GM13976 (cell line): ENCODE data around the gene EVL.

Source experiments
- DNase-seq: peaks from one replicate; pipeline ENCODE4 v3.0.0; 2012; ENCODE audit warnings: low spot score
- in situ Hi-C: fragments of 300-500 bp; cut with MboI; formaldehyde crosslinking; loops from one replicate; pipeline ENCODE4 v1.12.0; 2022; ENCODE audit warnings: low sequenced_read_pairs, mixed read lengths, inconsistent platforms; ENCODE audit not compliant: unreplicated experiment
- TF ChIP-seq, protein P1 (sequence below): IDR thresholded peaks from 2 replicates; pipeline ENCODE4 v1.5.1; 2012; ENCODE audit warnings: borderline replicate concordance, mild to moderate bottlenecking; ENCODE audit not compliant: insufficient read depth; ENCODE audit errors: extremely low read depth, missing control alignments, control extremely low read depth

The EVL gene

DNA sequence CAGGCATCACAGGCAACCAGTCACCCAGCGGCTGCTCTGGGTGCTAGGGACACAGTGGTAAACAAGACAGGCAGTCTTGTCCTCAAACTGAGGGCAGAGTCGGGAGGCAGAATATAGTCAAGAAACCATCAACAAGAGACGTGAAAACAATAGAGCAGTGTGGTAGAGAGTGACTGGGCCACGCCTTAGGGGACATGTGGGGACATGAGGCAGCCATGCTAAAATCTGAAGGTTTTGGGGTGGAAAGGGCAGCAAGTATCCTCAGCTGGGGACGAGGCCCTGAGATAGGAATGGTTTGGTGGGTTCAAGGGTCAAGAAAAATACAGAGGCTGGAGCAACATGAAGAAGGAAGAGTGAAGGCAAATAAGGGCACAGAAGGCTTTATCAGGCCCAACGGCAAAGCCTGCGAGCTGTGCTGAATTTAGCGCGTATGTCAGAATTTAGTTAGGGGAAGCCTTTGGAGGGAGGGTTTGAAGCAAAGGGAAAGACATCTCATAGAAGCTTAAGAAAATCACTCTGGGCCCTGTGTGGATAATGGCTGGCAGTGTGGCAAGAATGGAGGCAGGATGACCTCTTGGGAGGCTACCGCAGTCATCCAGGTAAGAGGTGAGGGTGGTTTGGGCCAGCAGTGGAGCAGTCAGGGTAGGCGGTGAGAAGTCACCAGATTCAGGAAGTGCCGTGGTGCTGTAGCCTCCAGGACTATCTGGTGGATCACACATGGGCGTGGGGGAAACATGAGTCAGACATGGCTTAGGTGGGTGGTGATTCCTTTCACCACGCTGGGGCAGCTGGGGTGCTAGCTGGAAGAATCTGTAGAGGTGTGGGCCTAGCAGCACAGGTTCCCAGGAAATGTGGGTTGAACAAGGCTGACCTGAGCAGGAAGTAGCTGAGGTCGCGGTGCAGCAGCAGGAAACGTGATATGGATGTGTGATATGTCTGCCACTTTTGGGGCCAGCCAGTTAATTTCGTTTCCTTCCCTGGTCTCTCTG lies 3.0 kb downstream of the EVL start:
- peak; percentile 36 for DNase-seq
- TF ChIP-seq, protein P1, sequence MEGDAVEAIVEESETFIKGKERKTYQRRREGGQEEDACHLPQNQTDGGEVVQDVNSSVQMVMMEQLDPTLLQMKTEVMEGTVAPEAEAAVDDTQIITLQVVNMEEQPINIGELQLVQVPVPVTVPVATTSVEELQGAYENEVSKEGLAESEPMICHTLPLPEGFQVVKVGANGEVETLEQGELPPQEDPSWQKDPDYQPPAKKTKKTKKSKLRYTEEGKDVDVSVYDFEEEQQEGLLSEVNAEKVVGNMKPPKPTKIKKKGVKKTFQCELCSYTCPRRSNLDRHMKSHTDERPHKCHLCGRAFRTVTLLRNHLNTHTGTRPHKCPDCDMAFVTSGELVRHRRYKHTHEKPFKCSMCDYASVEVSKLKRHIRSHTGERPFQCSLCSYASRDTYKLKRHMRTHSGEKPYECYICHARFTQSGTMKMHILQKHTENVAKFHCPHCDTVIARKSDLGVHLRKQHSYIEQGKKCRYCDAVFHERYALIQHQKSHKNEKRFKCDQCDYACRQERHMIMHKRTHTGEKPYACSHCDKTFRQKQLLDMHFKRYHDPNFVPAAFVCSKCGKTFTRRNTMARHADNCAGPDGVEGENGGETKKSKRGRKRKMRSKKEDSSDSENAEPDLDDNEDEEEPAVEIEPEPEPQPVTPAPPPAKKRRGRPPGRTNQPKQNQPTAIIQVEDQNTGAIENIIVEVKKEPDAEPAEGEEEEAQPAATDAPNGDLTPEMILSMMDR = no peak
- in situ Hi-C loops = no loop called here

DNA sequence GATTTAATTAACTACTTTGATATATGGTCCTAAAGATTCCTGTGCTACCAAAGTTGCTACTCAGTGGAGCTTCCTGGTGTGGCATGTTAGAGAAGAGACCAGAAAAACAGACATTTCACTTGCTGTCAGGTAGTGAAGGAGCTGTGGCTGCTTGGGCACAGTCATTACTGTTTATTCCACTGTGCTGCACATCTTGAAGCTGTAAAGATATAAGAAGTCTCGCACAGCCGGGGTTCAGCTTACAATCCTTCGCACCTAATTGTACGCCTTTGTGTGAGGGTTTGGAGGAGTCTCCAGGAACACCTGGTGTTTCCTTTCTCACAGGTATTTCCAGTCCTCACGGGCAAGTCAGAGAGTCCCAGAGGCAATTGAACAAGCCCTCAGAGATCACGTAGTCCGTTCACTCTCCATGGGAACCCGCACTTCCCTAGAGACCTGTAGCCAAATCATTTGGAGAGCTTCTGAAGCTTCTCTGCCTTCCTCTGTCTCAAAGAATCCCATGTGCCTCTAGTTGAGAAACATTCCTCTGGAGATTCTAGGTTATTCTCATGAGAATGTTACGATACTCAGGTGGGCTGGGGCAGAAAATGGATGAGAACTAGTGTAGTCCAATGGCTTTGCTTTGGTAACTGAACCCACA lies 4.1 kb downstream of the EVL start:
- no peak for DNase-seq
- TF ChIP-seq, protein P1 = no peak
- in situ Hi-C loops = no loop called here

DNA sequence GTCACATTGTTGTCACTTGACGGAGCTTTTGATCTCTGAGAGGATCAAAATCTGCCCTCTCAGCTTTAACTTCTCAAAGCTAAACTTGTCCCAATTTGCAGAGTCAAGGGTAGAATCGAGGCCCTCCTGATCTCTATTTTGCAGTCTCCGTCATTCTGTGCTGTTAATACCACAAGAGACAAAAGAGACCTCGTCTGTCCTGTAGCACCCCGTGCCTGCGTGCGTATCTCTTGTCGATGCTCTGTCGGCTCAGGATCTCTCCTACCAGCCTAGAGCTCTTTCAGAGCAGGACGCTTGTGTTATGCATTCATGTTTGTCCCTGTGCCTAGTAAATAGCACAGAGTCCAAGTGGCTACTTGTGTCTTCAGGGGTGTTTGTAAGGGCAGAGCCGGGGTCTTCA lies 5.1 kb downstream of the EVL start:
- DNase-seq = no peak
- in situ Hi-C loops = no loop called here

DNA sequence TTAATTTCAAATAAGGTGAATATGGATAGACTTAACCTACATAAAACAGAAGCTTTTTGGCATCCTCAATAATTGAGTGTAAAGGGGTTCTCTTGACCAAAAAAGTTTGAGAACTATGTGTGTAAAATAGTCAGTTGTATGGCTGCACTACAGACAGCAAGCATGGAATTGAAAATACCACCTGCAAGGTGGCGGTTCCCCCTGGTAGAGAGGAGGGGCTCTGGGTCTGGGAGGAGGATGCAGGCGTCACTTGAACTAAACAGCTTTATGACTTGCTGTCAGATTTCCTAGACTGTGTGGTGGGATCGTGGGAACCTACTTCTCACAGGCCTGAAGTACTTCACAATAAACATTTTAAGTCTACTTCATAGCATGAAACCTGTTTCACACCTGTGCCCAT lies 6.3 kb downstream of the EVL start:
- in situ Hi-C loops = no loop called here
- DNase-seq = no peak
- TF ChIP-seq, protein P1 = no peak

More for the DNA sequence above, 5.1 kb downstream of the EVL start:
- TF ChIP-seq, protein P1 = no peak

DNA sequence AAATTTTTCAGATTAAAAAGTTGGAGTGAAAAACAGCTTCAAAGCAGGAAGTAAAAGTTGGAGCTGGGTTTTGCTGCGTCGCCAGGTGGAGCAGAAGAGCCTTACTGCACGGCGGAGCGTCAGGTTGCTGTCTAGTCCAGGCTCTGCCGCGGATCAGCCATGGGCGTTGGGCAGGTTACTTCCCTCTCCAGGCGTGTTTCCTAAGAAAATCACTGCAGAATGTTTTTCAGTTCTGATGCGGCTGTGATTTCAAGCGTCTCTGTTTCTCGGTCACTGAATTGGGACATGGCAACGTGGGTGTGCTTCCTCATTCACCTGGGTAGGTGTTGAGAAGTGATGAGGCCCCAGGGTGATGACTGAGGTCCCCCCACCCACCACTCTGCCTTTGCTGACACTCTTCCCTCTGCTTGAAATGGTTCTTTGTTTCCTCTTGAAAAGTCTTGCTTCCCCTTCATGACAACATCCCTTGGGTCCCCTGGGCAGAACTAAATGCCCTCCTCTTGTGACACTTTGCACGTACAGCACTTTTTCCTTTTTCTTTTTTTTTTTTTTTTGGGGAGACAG lies 7.6 kb downstream of the EVL start:
- peak; percentile 57 for DNase-seq
- in situ Hi-C loops = no loop called here
- TF ChIP-seq, protein P1 = peak; percentile 64

DNA sequence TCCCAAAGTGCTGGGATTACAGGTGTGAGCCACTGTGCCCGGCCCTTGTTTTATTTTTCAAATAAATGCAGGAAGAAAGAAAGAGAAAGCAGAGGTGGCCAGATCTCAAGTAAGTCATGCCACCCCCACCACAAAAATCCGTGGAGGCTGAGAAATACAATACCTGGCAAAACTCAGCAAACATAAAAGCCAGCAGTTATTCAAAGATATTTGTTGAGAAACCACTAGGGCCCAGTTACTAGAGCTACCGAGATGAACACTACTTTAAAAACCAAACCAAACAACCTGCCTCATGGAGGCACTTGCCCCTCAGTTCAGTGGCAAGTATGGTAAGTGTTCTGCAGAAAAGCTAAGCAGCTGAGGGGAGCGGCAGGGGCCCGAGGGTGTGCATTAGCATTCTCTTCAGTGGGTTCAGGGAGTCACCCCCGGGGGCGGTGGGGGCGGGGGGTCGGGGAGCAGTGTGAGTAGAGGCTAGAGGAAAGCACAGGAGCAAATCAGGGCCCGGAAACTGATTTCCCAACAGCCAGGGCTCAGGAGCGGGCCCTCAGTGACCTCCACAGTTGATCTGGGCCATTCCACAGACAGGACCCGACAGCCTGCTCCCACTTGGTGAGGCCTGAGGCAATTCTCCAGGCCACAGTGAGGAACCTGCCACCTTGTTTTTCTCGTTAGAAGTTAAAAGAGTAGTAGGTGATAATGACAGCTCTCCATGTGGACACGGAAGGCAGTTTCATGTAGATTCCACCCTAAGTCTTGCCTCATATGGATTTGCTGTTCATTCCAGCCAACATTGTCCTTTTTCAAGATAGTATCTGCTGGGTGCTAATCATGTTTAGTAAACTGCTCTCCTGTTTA lies 8.6 kb downstream of the EVL start:
- no peak for DNase-seq
- in situ Hi-C loops = no loop called here
- TF ChIP-seq, protein P1 = no peak
